Activated CD4-positive, CD25-positive, alpha-beta regulatory T cell treated with anti-CD3 and anti-CD28 coated beads, Interleukin-2, amount 50 U/mL, for 72 hours (primary cell): ENCODE measurements around the gene HAUS8.
A peak's percentile ranks its signal among the peaks of the same experiment; 100 is the strongest.
"Not testable (repeated sequence)": the region's sequence is repeated elsewhere in the genome, so short reads cannot be mapped to it uniquely, and the experiment has no call there.

Experiments used
- DNase-seq: peaks from one replicate; pipeline ENCODE4 v3.0.0; 2021

Gene HAUS8

DNA sequence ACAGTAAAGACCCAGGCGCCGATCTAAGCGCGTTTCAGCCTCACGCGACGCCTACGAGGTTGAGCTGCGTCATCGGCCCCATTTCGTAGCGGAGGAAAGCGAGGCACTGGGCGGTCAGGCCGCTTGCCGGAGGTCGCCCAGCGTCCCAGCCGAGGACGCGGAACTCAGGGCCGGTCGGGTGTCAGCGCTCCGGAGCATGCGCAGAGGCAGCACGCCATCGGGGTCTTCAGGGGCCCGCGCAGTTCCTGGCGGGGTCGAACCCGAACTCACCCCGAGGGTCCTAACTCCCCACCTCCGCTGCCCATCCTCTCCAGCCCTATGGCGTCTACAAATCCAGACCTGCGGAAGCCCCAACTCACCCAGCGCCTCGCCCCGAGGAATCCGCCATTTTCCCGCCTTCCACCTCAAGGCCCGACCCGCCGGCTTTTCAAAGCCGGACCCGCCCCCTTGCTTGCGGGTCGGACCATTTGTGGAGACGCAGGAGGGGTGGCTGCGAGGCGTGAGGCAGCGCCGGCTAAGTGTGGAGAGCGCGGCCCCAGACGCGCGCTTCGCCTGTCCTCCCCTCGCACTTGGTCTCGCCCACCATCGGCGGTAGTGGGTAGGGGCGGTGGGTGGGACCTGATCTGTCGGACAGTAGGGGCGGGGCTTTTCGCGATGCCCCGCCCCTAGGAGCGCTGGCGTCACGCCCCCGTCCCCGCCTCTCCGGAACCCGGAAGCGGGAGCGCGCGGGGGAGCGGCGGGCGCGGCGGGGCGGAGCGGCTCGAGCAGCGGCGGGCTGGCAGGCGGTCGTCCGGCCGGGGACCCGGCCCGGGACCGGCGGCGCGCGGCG, at the start of gene HAUS8, which contains the start of gene MYO9B:
HAUS8 (minus strand) TSS at position 418 of the 829 bp plus-strand sequence; CDS start at position 388, 30 bp downstream.
MYO9B (plus strand) TSS at position 743 of the 829 bp plus-strand sequence. CDS start 25,941 bp downstream, outside the sequence.
- peak; percentile 99 for DNase-seq

DNA sequence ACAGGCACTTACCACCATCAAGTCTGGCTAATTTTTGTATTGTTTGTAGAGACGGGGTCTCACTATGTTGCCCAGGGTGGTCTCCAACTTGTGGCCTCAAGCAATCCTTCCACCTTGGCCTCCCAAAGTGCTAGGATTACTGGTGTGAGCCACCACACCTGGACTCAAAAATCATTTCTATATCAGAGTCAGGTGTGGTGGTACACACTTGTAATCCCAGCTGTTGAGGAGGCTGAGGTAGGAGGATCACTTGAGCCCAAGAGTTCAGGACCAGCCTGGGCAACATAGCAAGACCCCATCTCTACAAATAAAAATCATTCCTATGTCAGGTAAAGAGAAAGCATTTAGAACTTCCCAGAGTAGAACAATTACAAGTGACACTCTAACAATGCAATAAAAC, 48.8 kb upstream of the HAUS8 start:
- DNase-seq, result no peak

DNA sequence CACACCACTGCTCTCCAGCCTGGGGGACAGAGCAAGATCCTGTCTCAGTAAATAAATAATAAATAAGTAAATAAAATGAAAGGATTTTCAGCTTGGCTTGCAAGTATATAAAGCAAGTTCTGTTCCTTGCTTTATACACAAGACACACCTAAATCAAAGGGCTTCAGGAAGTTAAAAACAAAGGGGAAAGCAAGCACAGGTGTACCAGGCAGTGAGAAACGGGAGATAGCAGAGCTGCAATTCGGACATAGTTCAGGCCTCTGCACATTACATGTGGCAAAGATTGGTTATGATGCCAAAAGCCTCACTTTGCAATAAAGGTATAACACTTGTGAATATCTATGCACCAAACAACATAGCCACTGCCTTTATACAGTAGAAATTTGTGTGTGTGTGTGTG, 47.8 kb upstream of the HAUS8 start:
- DNase-seq, result no peak

DNA sequence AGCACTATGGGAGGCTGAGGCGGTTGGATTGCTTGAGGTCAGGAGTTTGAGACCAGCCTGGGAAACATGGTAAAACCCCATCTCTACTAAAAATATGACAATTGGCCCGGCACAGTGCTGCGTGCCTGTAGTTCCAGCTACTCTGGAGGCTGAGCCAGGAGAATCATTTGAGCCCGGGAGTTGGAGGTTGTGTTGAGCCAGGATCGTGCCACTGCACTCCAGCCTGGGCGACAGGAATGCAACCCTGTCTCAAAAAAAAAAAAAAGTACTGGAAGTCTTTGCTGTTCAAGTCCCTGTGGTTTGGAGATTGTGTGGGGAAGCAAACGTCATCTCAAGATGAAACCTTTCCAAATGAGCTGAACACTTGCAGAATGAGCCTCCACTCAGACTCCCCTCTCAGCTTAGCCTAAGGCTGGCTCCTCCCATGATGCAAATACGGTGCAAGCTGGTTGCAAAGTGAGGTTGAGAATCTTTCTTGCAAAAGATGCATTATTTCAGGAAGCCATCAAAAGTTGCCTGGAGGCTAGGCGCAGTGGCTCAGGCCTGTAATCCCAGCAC, 46.6 kb upstream of the HAUS8 start:
- no peak for DNase-seq

- no peak for DNase-seq
Observed at GRCh38 chr19:17118957-17119356, 43.7 kb upstream of the HAUS8 start.

- DNase-seq, result no peak
Observed at GRCh38 chr19:17116996-17117702, 41.9 kb upstream of the HAUS8 start.

- DNase-seq, result no peak
Observed at GRCh38 chr19:17114414-17114831, 39.2 kb upstream of the HAUS8 start.

- no peak for DNase-seq
Observed at GRCh38 chr19:17113127-17113785, 38.0 kb upstream of the HAUS8 start.

- DNase-seq, result no peak
Observed at GRCh38 chr19:17112700-17113099, 37.4 kb upstream of the HAUS8 start.

DNA sequence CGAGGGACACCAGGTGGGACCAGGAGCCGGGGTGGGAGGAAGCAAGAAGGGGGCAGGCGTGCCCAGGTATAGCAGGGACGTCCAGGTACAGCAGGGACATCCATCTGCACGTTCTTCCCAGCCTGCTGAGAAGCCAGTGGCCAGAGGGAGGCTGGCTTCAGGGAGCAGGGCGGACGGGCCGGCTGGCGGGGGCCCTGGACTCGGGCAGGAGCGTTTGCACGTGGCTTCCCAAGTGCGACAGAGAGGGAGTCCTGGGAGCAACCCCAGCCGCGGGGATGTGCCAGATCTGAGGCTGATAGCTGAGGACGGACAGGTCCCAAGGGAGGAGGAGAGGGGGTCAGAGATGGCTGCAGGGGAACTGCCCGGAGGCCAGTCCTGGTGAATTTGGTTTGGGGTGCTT, 37.0 kb upstream of the HAUS8 start:
- DNase-seq, result no peak

DNA sequence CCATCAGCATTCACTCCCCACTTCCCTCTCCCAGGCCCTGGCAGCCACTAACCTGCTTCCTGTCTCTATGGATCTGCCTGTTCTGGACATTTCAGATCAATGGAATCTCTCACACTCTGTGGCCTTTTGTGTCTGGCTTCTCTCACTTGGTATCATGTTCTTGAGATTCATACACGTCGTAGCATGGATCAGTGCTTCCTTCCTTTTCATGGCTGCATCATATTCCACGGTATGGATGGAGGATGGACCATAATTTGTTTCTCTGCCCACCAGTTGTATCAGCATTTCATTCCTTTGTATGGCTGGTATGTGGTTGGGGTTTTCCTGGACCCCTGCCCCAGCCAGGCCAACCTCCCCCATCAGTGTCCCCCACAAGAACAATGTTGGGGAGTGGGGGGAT, 36.5 kb upstream of the HAUS8 start:
- no peak for DNase-seq

- no peak for DNase-seq
Observed at GRCh38 chr19:17110599-17110966, 35.3 kb upstream of the HAUS8 start.

- DNase-seq, result no peak
Observed at GRCh38 chr19:17109962-17110598, 34.8 kb upstream of the HAUS8 start.

GRCh38 chr19:17109300-17109699, 34.0 kb upstream of the HAUS8 start:
- DNase-seq, result no peak

DNA sequence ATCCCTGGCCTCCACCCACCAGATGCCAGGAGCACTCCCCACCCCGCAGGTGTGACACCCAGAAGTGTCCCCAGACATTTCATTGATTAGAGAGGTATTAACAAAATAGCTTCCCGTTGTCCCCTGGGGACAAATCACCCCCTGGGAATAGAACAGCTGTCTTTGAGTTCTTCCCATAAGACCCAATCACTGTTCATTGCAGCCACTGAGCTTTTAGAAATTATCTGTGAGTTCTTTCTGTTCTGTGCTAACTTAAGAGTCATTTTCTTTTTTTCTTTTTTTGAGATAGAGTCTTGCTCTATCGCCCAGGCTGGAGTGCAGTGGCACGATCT, 33.2 kb upstream of the HAUS8 start:
- DNase-seq, result no peak

GRCh38 chr19:17107546-17108452, 32.5 kb upstream of the HAUS8 start:
- DNase-seq, result no peak

DNA sequence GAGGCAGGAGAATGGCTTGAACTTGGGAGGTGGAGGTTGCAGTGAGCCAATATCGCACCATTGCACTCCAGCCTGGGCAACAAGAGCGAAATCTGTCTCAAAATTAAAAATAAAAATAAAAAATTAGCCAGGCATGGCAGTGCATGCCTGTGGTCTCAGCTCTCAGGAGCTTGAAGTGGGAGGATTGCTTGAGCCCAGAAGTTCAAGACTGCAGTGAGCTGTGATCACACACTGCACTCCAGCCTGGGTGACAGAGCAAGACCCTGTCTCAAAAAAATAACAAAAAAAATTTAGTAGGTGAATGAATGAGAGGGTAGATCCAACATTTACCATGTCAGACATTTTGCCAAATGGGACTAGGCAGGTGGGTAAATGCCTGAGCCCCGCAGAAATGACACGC, 31.7 kb upstream of the HAUS8 start:
- not testable (repeated sequence) for DNase-seq

DNA sequence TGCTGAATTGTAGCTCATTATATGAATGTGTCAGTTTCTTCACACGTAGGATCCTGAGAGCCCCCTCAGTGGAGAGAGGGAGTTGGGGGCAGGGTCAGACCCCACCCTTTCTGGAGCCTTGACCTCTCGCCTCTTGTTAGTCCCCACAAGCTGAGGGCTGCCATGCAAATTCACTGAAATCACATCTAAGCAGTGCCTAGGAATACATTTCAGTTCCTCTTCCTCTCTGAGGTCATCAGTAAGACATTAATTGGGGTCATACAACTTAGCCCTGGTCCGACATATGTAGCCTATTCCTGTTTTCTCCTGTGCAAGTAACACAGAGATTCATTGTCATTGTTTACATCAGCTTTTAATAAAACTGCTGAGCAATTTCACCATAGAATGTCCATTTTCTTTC, 30.3 kb upstream of the HAUS8 start:
- no peak for DNase-seq

- no peak for DNase-seq
Observed at GRCh38 chr19:17104679-17105078, 29.4 kb upstream of the HAUS8 start.

DNA sequence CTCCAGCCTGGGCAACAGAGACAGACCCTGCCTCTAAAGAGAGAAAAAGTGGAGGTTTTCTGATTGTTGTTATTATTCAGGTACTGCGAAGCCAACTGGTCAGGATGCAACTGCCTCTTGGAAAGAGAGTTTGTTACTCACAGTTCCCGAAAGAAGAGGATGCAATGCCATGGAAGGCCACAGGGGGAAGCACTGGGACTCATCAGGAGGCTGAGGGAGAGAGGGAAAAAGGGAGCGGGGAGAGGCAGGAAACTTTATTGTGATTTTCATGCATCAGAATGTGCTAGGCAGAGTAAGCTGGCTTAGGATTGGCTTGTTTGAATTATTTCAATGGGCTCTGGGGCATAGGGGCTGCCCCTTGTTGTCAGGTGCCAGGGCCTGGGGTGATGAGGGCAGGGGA, 27.9 kb upstream of the HAUS8 start:
- DNase-seq, result no peak

DNA sequence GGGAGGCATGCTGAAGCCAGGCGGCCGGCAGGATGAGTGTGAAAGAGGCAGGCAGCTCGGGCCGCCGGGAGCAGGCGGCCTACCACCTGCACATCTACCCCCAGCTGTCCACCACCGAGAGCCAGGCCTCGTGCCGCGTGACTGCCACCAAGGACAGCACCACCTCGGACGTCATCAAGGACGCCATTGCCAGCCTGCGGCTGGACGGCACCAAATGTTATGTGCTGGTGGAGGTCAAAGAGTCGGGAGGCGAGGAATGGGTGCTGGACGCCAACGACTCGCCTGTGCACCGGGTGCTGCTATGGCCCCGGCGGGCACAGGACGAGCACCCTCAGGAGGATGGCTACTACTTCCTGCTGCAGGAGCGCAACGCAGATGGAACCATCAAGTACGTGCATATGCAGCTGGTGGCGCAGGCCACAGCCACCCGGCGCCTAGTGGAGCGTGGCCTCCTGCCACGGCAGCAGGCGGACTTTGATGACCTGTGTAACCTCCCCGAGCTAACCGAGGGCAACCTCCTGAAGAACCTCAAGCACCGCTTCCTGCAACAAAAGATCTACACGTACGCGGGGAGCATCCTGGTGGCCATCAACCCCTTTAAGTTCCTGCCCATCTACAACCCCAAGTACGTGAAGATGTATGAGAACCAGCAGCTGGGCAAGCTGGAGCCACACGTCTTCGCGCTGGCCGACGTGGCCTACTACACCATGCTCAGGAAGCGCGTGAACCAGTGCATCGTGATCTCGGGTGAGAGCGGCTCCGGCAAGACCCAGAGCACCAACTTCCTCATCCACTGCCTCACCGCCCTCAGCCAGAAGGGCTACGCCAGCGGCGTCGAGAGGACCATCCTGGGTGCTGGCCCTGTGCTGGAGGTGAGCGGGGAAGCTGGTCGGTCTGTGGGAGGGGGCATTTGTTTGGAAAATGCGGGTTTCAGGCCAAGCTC, 26.7 kb upstream of the HAUS8 start:
- no peak for DNase-seq
